ENCODE measurements around the gene ARHGAP24. TPM values are rescaled to one million over a fixed set of nuclear protein-coding genes. Genes with fewer than 3 reads are reported as not detected.

The ARHGAP24 gene
- total and polyA plus RNA-seq, 2 of the 13 experiments (the other 11 are each of a cell fraction or from before 2014, with no cell fraction given) = 0.07 to 0.55 TPM

GRCh38 chr4:85870298-85871083 lies 395.5 kb downstream of the ARHGAP24 start:
- TF ChIP-seq ASH2L (IDR thresholded peaks at IDR 0.05; ENCODE audit: insufficient read length, low read depth, low read length) (no peak), ZNF713 (CRISPR knock-in tag; IDR thresholded peaks at IDR 0.05) (no peak), ZNF333 (CRISPR knock-in tag; IDR thresholded peaks at IDR 0.05; ENCODE audit: borderline replicate concordance) (no peak), ZNF337 (CRISPR knock-in tag; IDR thresholded peaks at IDR 0.05; ENCODE audit: borderline replicate concordance, low read depth) (no peak), DDIT3 (CRISPR knock-in tag; IDR thresholded peaks at IDR 0.05) (no peak), FOXO4 (CRISPR knock-in tag; conservative IDR thresholded peaks at IDR 0.05) (no peak), EP300 (IDR thresholded peaks at IDR 0.05; ENCODE audit: low read depth in 2 of 2, low read length in 2 of 2) (no peak), EP300 (CRISPR knock-in tag; IDR thresholded peaks at IDR 0.05; ENCODE audit: borderline replicate concordance) (no peak), XBP1 (CRISPR knock-in tag; IDR thresholded peaks at IDR 0.05) (no peak), SALL2 (CRISPR knock-in tag; IDR thresholded peaks at IDR 0.05) (no peak), ZNF205 (CRISPR knock-in tag; IDR thresholded peaks at IDR 0.05) (no peak), ZFP36 (IDR thresholded peaks at IDR 0.05; ENCODE audit: borderline replicate concordance, low read depth, low read length, partially characterized antibody) (no peak), NFRKB (IDR thresholded peaks at IDR 0.05) (no peak), ZNF83 (CRISPR knock-in tag; IDR thresholded peaks at IDR 0.05; ENCODE audit: borderline replicate concordance) (no peak), TEF (CRISPR knock-in tag; IDR thresholded peaks at IDR 0.05) (no peak), ZNF879 (CRISPR knock-in tag; IDR thresholded peaks at IDR 0.05) (no peak), RFX3 (CRISPR knock-in tag; IDR thresholded peaks at IDR 0.05) (no peak), SALL1 (CRISPR knock-in tag; IDR thresholded peaks at IDR 0.05) (no peak), ATRX (CRISPR knock-in tag; IDR thresholded peaks at IDR 0.05; ENCODE audit: borderline replicate concordance) (no peak), ZNF343 (CRISPR knock-in tag; IDR thresholded peaks at IDR 0.05) (no peak), TAF15 (IDR thresholded peaks at IDR 0.05; ENCODE audit: low read depth, low read length, poor library complexity, severe bottlenecking) (no peak)
- no TSS peak for BruUV-seq (replicated peaks)
- CTCF ChIA-PET (ENCODE audit: low intra/inter-chr PET ratio, low total read pairs) = no interaction called here

More at GRCh38 chr4:85870298-85871083, 395.5 kb downstream of the ARHGAP24 start:
- Histone ChIP-seq H3K9ac (ENCODE audit: insufficient read depth, low read depth, low read length) (no peak overlapping the region), H3K9me3 (ENCODE audit: low read length) (no peaks in the 10 kb centered on the region), H3K79me2 (ENCODE audit: insufficient read depth, low read length) (no peaks in the 10 kb centered on the region), H3K27me3 (ENCODE audit: control insufficient read depth in 1 of 2, insufficient read depth in 2 of 2, low read length in 2 of 2) (no peaks in the 10 kb centered on the region), H3K36me3 (replicated peaks in 1 of 2; ENCODE audit: control insufficient read depth in 1 of 2, insufficient read depth in 2 of 2, low read length in 2 of 2) (no peaks in the 10 kb centered on the region), H3K27ac (ENCODE audit: extremely low read length, insufficient read depth, low read length) (no peak overlapping the region), H2AFZ (ENCODE audit: low read length) (no peak overlapping the region), H3K4me3 (replicated peaks in 1 of 3; ENCODE audit: insufficient read depth in 1 of 3, low read depth in 2 of 3, low read length in 3 of 3) (no peak overlapping the region), H3K4me1 (ENCODE audit: insufficient read depth, low read length) (no peaks in the 10 kb centered on the region; the same call in 1 of the 2 replicates), H3K4me2 (ENCODE audit: low read depth, low read length) (no peak overlapping the region), H4K20me1 (ENCODE audit: insufficient read depth, low read length) (no peaks in the 10 kb centered on the region)
- FAIRE-seq = no peak
- DNase-seq (ENCODE audit: low spot score) = no peak
- WGBS (ENCODE audit: low lambda C conversion rate) = 2% methylated on average over 2 of the region's 2 CpGs
- intact Hi-C loops (cut with micrococcal nuclease; ENCODE audit: unreplicated experiment) (no loop called here), in situ Hi-C loops (cut with HindIII; ENCODE audit: extremely low pct_ligation_motif_present, low pct_unique_long_range_greater_than_20kb) (no loop called here)
- POLR2A ChIA-PET = no interaction called here
- no peak for ATAC-seq

All from HepG2 (cell line).